ENCODE data around the gene CRACDL.

The CRACDL gene

GRCh38 chr2:98807221-98807620 is 128.8 kb downstream of the CRACDL start:
- H2BK120ac ChIP-seq (ENCODE audit: low read depth, low read length): no peak overlapping the region
- no peak overlapping the region for H2AFZ ChIP-seq (ENCODE audit: low read length)
- H3K4me1 ChIP-seq (ENCODE audit: control insufficient read depth in 2 of 2, insufficient read depth in 1 of 2, low read depth in 1 of 2, low read length in 2 of 2): peaks cover 0 to 4% of the 10 kb centered on the region in 2 donors
- WGBS, 2 donors (ENCODE audit: extremely low coverage in 2 of 2, insufficient read length in 2 of 2, insufficient replicate concordance in 1 of 2): no CpG with 5 or more reads among the region's 3 CpGs
- H2AK5ac ChIP-seq (ENCODE audit: low read depth, low read length): no peak overlapping the region
- H2BK5ac ChIP-seq (ENCODE audit: low read length): no peak overlapping the region
- H3K36me3 ChIP-seq (replicated peaks in 1 of 2; ENCODE audit: control insufficient read depth in 2 of 2, insufficient read depth in 2 of 2, low read length in 2 of 2): no peaks in the 10 kb centered on the region
- peak overlapping the region; percentile 25 for H3K14ac ChIP-seq (ENCODE audit: low read length)
- H2BK12ac ChIP-seq (ENCODE audit: low read length): no peak overlapping the region
- no peak overlapping the region for H3K4me3 ChIP-seq (ENCODE audit: low read length in 2 of 2)
- no peak overlapping the region for H3K9ac ChIP-seq (ENCODE audit: low read depth, low read length, poor library complexity)
- no peak overlapping the region for H3K4ac ChIP-seq (ENCODE audit: low read length)
- no peak overlapping the region for H3K18ac ChIP-seq (ENCODE audit: low read length)
- no peak for DNase-seq (ENCODE audit: low spot score)
- H2BK15ac ChIP-seq (ENCODE audit: low read length): no peak overlapping the region
- no peaks in the 10 kb centered on the region for H3K79me1 ChIP-seq (ENCODE audit: low read depth, low read length)
- no peak overlapping the region for H4K91ac ChIP-seq (ENCODE audit: low read depth, low read length, poor library complexity)
- no peak overlapping the region for H4K8ac ChIP-seq (ENCODE audit: low read depth, low read length)
- H3K9me3 ChIP-seq (replicated peaks in 1 of 2; ENCODE audit: control insufficient read depth in 2 of 2, insufficient read depth in 1 of 2, low read depth in 1 of 2, low read length in 2 of 2): no peaks in the 10 kb centered on the region
- no peak overlapping the region for H3K23ac ChIP-seq (ENCODE audit: low read depth, low read length, poor library complexity)
- H3K27me3 ChIP-seq (ENCODE audit: control insufficient read depth in 3 of 3, insufficient read depth in 3 of 3, low read depth in 1 of 3, low read length in 3 of 3): peaks cover 0 to 2% (median 0%) of the 10 kb centered on the region in 3 experiments
- H3K4me2 ChIP-seq (ENCODE audit: insufficient read depth, low read length, poor library complexity, severe bottlenecking): no peak overlapping the region
- H3K27ac ChIP-seq (replicated peaks; ENCODE audit: low read length): no peak overlapping the region

DNA sequence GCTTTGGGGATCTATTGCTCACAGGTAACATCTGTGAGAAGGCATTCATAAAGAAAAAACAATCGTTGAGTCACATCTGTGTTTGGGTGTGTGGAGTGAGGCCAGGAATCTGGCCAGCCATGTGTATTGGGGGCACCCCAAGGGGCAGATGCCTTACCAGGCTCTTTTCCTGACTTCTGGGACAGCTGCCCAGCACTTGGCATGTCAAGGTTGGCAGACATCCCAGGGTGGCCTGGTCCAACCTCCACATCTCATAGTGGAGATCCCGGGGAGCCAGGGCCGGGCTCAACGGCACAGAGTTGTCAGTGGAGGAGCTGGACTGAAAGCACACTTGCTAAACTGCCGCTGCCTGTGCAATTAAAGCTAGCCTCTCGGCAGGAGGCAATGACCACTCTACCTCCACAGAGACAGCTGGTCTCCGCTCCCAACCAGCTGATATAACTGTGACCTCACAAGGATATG is 129.8 kb downstream of the CRACDL start:
- Histone ChIP-seq H2AFZ (ENCODE audit: low read length) (peak overlapping the region; percentile 26), H3K14ac (ENCODE audit: low read length) (no peak overlapping the region), H4K91ac (ENCODE audit: low read depth, low read length, poor library complexity) (no peak overlapping the region), H2BK5ac (ENCODE audit: low read length) (no peak overlapping the region), H3K79me1 (ENCODE audit: low read depth, low read length) (no peaks in the 10 kb centered on the region), H3K9me3 (replicated peaks in 1 of 2; ENCODE audit: control insufficient read depth in 2 of 2, insufficient read depth in 1 of 2, low read depth in 1 of 2, low read length in 2 of 2) (no peaks in the 10 kb centered on the region), H2BK15ac (ENCODE audit: low read length) (no peak overlapping the region), H4K8ac (ENCODE audit: low read depth, low read length) (no peak overlapping the region), H3K27ac (replicated peaks; ENCODE audit: low read length) (no peak overlapping the region), H2BK12ac (ENCODE audit: low read length) (no peak overlapping the region), H3K23ac (ENCODE audit: low read depth, low read length, poor library complexity) (no peak overlapping the region), H3K9ac (ENCODE audit: low read depth, low read length, poor library complexity) (no peak overlapping the region), H2AK5ac (ENCODE audit: low read depth, low read length) (no peak overlapping the region), H3K4me1 (ENCODE audit: control insufficient read depth in 2 of 2, insufficient read depth in 1 of 2, low read depth in 1 of 2, low read length in 2 of 2) (peaks cover 0 to 4% of the 10 kb centered on the region in 2 donors), H3K4ac (ENCODE audit: low read length) (no peak overlapping the region), H3K18ac (ENCODE audit: low read length) (no peak overlapping the region), H2BK120ac (ENCODE audit: low read depth, low read length) (no peak overlapping the region), H3K36me3 (replicated peaks in 1 of 2; ENCODE audit: control insufficient read depth in 2 of 2, insufficient read depth in 2 of 2, low read length in 2 of 2) (no peaks in the 10 kb centered on the region), H3K4me3 (ENCODE audit: low read length in 2 of 2) (no peak overlapping the region), H3K4me2 (ENCODE audit: insufficient read depth, low read length, poor library complexity, severe bottlenecking) (no peak overlapping the region), H3K27me3 (ENCODE audit: control insufficient read depth in 3 of 3, insufficient read depth in 3 of 3, low read depth in 1 of 3, low read length in 3 of 3) (peaks cover 0 to 2% (median 0%) of the 10 kb centered on the region in 3 experiments)
- DNase-seq (ENCODE audit: low spot score): no peak
- no CpG with 5 or more reads among the region's 7 CpGs for WGBS, 2 donors (ENCODE audit: extremely low coverage in 2 of 2, insufficient read length in 2 of 2, insufficient replicate concordance in 1 of 2)

GRCh38 chr2:98805412-98806171 is 130.4 kb downstream of the CRACDL start:
- H3K9me3 ChIP-seq (replicated peaks in 1 of 2; ENCODE audit: control insufficient read depth in 2 of 2, insufficient read depth in 1 of 2, low read depth in 1 of 2, low read length in 2 of 2): no peaks in the 10 kb centered on the region
- H4K91ac ChIP-seq (ENCODE audit: low read depth, low read length, poor library complexity): no peak overlapping the region
- no peak overlapping the region for H2BK15ac ChIP-seq (ENCODE audit: low read length)
- H2AFZ ChIP-seq (ENCODE audit: low read length): peak overlapping the region; percentile 26
- no peak overlapping the region for H3K4me2 ChIP-seq (ENCODE audit: insufficient read depth, low read length, poor library complexity, severe bottlenecking)
- peak overlapping the region; percentile 11 for H3K18ac ChIP-seq (ENCODE audit: low read length)
- H3K79me1 ChIP-seq (ENCODE audit: low read depth, low read length): no peaks in the 10 kb centered on the region
- no peak overlapping the region for H3K4ac ChIP-seq (ENCODE audit: low read length)
- no peak overlapping the region for H4K8ac ChIP-seq (ENCODE audit: low read depth, low read length)
- no CpG with 5 or more reads among the region's 12 CpGs for WGBS, 2 donors (ENCODE audit: extremely low coverage in 2 of 2, insufficient read length in 2 of 2, insufficient replicate concordance in 1 of 2)
- no peak for DNase-seq (ENCODE audit: low spot score)
- H2BK120ac ChIP-seq (ENCODE audit: low read depth, low read length): no peak overlapping the region
- peak overlapping the region; percentile 4 for H2AK5ac ChIP-seq (ENCODE audit: low read depth, low read length)
- no peak overlapping the region for H3K27ac ChIP-seq (replicated peaks; ENCODE audit: low read length)
- H3K27me3 ChIP-seq (ENCODE audit: control insufficient read depth in 3 of 3, insufficient read depth in 3 of 3, low read depth in 1 of 3, low read length in 3 of 3): peaks cover 0 to 2% (median 0%) of the 10 kb centered on the region in 3 experiments
- H3K23ac ChIP-seq (ENCODE audit: low read depth, low read length, poor library complexity): no peak overlapping the region
- H3K36me3 ChIP-seq (replicated peaks in 1 of 2; ENCODE audit: control insufficient read depth in 2 of 2, insufficient read depth in 2 of 2, low read length in 2 of 2): no peaks in the 10 kb centered on the region
- no peak overlapping the region for H3K14ac ChIP-seq (ENCODE audit: low read length)
- H3K4me1 ChIP-seq (ENCODE audit: control insufficient read depth in 2 of 2, insufficient read depth in 1 of 2, low read depth in 1 of 2, low read length in 2 of 2): peaks cover 0 to 4% of the 10 kb centered on the region in 2 donors
- H2BK12ac ChIP-seq (ENCODE audit: low read length): no peak overlapping the region
- H3K9ac ChIP-seq (ENCODE audit: low read depth, low read length, poor library complexity): no peak overlapping the region
- no peak overlapping the region for H3K4me3 ChIP-seq (ENCODE audit: low read length in 2 of 2)
- H2BK5ac ChIP-seq (ENCODE audit: low read length): no peak overlapping the region

- H3K36me3 ChIP-seq (replicated peaks in 1 of 2; ENCODE audit: control insufficient read depth in 2 of 2, insufficient read depth in 2 of 2, low read length in 2 of 2): no peaks in the 10 kb centered on the region
- no peak overlapping the region for H4K8ac ChIP-seq (ENCODE audit: low read depth, low read length)
- H3K4ac ChIP-seq (ENCODE audit: low read length): no peak overlapping the region
- no peaks in the 10 kb centered on the region for H3K79me1 ChIP-seq (ENCODE audit: low read depth, low read length)
- no peak overlapping the region for H3K18ac ChIP-seq (ENCODE audit: low read length)
- no peak overlapping the region for H3K14ac ChIP-seq (ENCODE audit: low read length)
- H3K27ac ChIP-seq (replicated peaks; ENCODE audit: low read length): no peak overlapping the region
- no peak overlapping the region for H2AK5ac ChIP-seq (ENCODE audit: low read depth, low read length)
- no peak overlapping the region for H2AFZ ChIP-seq (ENCODE audit: low read length)
- H2BK5ac ChIP-seq (ENCODE audit: low read length): no peak overlapping the region
- H3K9ac ChIP-seq (ENCODE audit: low read depth, low read length, poor library complexity): no peak overlapping the region
- H2BK15ac ChIP-seq (ENCODE audit: low read length): no peak overlapping the region
- H3K4me1 ChIP-seq (ENCODE audit: control insufficient read depth in 2 of 2, insufficient read depth in 1 of 2, low read depth in 1 of 2, low read length in 2 of 2): peaks cover 0 to 4% of the 10 kb centered on the region in 2 donors
- H2BK12ac ChIP-seq (ENCODE audit: low read length): no peak overlapping the region
- H3K27me3 ChIP-seq (ENCODE audit: control insufficient read depth in 3 of 3, insufficient read depth in 3 of 3, low read depth in 1 of 3, low read length in 3 of 3): peaks cover 0 to 2% (median 0%) of the 10 kb centered on the region in 3 experiments
- H3K4me2 ChIP-seq (ENCODE audit: insufficient read depth, low read length, poor library complexity, severe bottlenecking): no peak overlapping the region
- no peak overlapping the region for H3K23ac ChIP-seq (ENCODE audit: low read depth, low read length, poor library complexity)
- DNase-seq (ENCODE audit: low spot score): no peak
- H4K91ac ChIP-seq (ENCODE audit: low read depth, low read length, poor library complexity): no peak overlapping the region
- no peak overlapping the region for H2BK120ac ChIP-seq (ENCODE audit: low read depth, low read length)
- no peaks in the 10 kb centered on the region for H3K9me3 ChIP-seq (replicated peaks in 1 of 2; ENCODE audit: control insufficient read depth in 2 of 2, insufficient read depth in 1 of 2, low read depth in 1 of 2, low read length in 2 of 2)
- H3K4me3 ChIP-seq (ENCODE audit: low read length in 2 of 2): no peak overlapping the region
- WGBS, 2 donors (ENCODE audit: extremely low coverage in 2 of 2, insufficient read length in 2 of 2, insufficient replicate concordance in 1 of 2): no CpG with 5 or more reads among the region's 3 CpGs
Observed at GRCh38 chr2:98804736-98805135, 131.3 kb downstream of the CRACDL start.

All from neuronal stem cell (in vitro differentiated cells).